Measurements from ENCODE around the gene ANKFY1. TPM values are rescaled to one million over a fixed set of nuclear protein-coding genes. Genes with fewer than 3 reads are reported as not detected.

The ANKFY1 gene
- total and polyA plus RNA-seq, 2 experiments from 2014 or later, result 18.6 to 32.8 TPM

DNA sequence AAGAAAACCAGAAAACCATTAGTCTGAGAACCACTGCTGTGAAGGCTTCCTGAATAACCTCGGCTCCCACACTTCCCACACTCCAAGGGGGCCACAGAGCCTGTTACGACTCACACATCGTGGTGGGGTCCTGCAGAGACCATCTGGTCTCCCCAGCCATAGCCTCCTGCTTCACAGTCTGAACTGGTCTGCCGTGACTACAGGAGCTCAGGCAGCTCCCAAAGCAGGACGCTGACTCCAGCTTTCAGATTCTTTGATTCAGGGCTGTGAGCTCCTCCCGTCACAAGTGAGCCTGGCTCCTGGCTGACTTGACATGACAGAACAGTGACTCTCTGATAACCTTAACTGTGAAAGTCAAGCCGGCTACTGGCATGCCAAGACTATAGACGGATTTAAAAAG lies 83.0 kb downstream of the ANKFY1 start:
- Histone ChIP-seq H3K79me2 (no peaks in the 10 kb centered on the region), H3K9me2 (replicated peaks; ENCODE audit: insufficient read depth) (no peaks in the 10 kb centered on the region), H3K27ac (no peak overlapping the region), H3K4me1 (ENCODE audit: insufficient read depth) (peaks cover 6% of the 10 kb centered on the region), H3K36me3 (replicated peaks; ENCODE audit: insufficient read depth, low read depth) (peaks cover 4% of the 10 kb centered on the region), H3K4me3 (no peak overlapping the region), H3K9me3 (ENCODE audit: low read depth) (no peaks in the 10 kb centered on the region), H3K4me2 (no peak overlapping the region), H4K20me1 (ENCODE audit: insufficient read depth, poor library complexity, severe bottlenecking) (no peaks in the 10 kb centered on the region), H3K27me3 (no peaks in the 10 kb centered on the region), H2AFZ (no peak overlapping the region)
- TF ChIP-seq, protein P1, sequence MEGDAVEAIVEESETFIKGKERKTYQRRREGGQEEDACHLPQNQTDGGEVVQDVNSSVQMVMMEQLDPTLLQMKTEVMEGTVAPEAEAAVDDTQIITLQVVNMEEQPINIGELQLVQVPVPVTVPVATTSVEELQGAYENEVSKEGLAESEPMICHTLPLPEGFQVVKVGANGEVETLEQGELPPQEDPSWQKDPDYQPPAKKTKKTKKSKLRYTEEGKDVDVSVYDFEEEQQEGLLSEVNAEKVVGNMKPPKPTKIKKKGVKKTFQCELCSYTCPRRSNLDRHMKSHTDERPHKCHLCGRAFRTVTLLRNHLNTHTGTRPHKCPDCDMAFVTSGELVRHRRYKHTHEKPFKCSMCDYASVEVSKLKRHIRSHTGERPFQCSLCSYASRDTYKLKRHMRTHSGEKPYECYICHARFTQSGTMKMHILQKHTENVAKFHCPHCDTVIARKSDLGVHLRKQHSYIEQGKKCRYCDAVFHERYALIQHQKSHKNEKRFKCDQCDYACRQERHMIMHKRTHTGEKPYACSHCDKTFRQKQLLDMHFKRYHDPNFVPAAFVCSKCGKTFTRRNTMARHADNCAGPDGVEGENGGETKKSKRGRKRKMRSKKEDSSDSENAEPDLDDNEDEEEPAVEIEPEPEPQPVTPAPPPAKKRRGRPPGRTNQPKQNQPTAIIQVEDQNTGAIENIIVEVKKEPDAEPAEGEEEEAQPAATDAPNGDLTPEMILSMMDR (IDR thresholded peaks at IDR 0.05; ENCODE audit: poor library complexity), result no peak
- TF ChIP-seq EZH2 (IDR thresholded peaks at IDR 0.05; ENCODE audit: borderline replicate concordance) (no peak), EZH2phosphoT487 (IDR thresholded peaks at IDR 0.05; ENCODE audit: low read depth, severe bottlenecking, unreplicated experiment) (no peak)
- WGBS (ENCODE audit: low lambda C conversion rate, missing lambda C conversion rate), result 82% methylated on average over 8 of the region's 8 CpGs
- DNase-seq (ENCODE audit: low spot score), result no peak

DNA sequence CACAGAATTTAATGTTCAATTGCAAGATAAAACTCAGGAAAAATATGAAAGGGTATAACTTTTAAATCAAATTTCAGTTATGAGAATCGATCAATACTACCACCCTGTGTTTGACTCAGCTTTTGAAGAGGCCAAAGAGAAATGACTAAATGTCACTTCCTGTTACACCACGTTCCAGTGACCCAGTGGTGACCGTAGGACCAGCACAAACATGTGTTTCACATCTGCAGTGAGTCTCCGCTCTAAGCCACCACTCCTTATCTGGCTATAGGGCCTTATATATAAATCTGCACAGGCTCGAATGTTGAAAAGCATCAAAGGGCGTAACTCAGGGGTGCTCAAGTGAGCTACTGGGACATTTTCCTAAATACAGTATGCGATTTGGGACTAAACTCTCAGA lies 84.7 kb downstream of the ANKFY1 start:
- Histone ChIP-seq H3K4me2 (no peak overlapping the region), H3K4me1 (ENCODE audit: insufficient read depth) (peaks cover 6% of the 10 kb centered on the region), H4K20me1 (ENCODE audit: insufficient read depth, poor library complexity, severe bottlenecking) (no peaks in the 10 kb centered on the region), H3K4me3 (no peak overlapping the region), H3K27me3 (no peaks in the 10 kb centered on the region), H3K79me2 (no peaks in the 10 kb centered on the region), H3K9me3 (ENCODE audit: low read depth) (no peaks in the 10 kb centered on the region), H3K36me3 (replicated peaks; ENCODE audit: insufficient read depth, low read depth) (peaks cover 4% of the 10 kb centered on the region), H3K27ac (no peak overlapping the region), H3K9me2 (replicated peaks; ENCODE audit: insufficient read depth) (no peaks in the 10 kb centered on the region), H2AFZ (no peak overlapping the region)
- 75% methylated on average over 7 of the region's 7 CpGs for WGBS (ENCODE audit: low lambda C conversion rate, missing lambda C conversion rate)
- no peak for TF ChIP-seq EZH2 (IDR thresholded peaks at IDR 0.05; ENCODE audit: borderline replicate concordance)
- TF ChIP-seq EZH2phosphoT487 (IDR thresholded peaks at IDR 0.05; ENCODE audit: low read depth, severe bottlenecking, unreplicated experiment), result no peak
- TF ChIP-seq, protein P1 (IDR thresholded peaks at IDR 0.05; ENCODE audit: poor library complexity), result no peak
- no peak for DNase-seq (ENCODE audit: low spot score)

DNA sequence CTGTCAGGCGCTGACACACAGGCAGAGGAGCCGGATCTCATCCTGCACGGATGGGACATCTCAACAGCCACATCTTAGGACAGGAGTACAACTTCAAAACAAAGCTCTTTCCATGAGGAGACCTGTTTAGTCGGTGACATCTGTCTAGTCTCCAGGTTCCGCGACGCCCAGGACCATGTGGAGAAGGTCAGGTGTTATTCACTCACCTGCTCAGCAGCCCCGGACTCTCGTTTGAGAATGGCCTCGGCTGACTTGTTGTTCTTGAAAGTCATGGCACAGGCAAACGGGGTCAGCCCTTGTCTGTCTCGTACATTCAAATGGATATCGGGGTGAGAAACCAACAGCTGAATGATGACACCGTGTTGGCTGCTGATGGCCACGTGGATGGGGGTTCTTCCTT lies 85.1 kb downstream of the ANKFY1 start:
- H3K36me3 ChIP-seq (replicated peaks; ENCODE audit: insufficient read depth, low read depth), result peaks cover 4% of the 10 kb centered on the region
- H3K4me3 ChIP-seq, result no peak overlapping the region
- H3K27me3 ChIP-seq, result no peaks in the 10 kb centered on the region
- H3K79me2 ChIP-seq, result no peaks in the 10 kb centered on the region
- H3K4me2 ChIP-seq, result no peak overlapping the region
- no peaks in the 10 kb centered on the region for H4K20me1 ChIP-seq (ENCODE audit: insufficient read depth, poor library complexity, severe bottlenecking)
- TF ChIP-seq, protein P1 (IDR thresholded peaks at IDR 0.05; ENCODE audit: poor library complexity), result no peak
- TF ChIP-seq EZH2 (IDR thresholded peaks at IDR 0.05; ENCODE audit: borderline replicate concordance), result no peak
- no peak overlapping the region for H3K27ac ChIP-seq
- H3K4me1 ChIP-seq (ENCODE audit: insufficient read depth), result peaks cover 6% of the 10 kb centered on the region
- no peak overlapping the region for H2AFZ ChIP-seq
- no peaks in the 10 kb centered on the region for H3K9me3 ChIP-seq (ENCODE audit: low read depth)
- DNase-seq (ENCODE audit: low spot score), result no peak
- H3K9me2 ChIP-seq (replicated peaks; ENCODE audit: insufficient read depth), result no peaks in the 10 kb centered on the region
- whole genome bisulfite sequencing (ENCODE audit: low lambda C conversion rate, missing lambda C conversion rate), result 94% methylated on average over 15 of the region's 15 CpGs

DNA sequence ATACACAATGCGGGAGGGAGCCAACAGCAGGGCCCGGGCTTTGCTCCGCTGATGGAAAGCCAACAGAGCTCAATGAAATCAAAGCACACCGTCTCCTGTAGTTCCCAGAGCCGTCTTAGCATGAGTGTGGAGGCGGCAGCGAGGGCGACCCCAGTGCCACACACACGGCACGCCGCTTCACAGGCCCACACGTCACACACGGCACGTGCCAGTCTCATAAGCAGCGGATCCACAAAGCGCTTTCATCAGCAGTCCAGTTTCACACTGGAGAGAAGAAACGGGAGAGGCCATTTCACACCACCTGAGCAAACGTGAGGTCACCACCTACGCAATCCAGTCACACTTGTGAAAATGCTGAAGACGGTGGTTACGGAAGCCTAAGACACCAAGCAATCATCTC lies 86.0 kb downstream of the ANKFY1 start:
- TF ChIP-seq EZH2phosphoT487 (IDR thresholded peaks at IDR 0.05; ENCODE audit: low read depth, severe bottlenecking, unreplicated experiment) (no peak), EZH2 (IDR thresholded peaks at IDR 0.05; ENCODE audit: borderline replicate concordance) (no peak)
- TF ChIP-seq, protein P1 (IDR thresholded peaks at IDR 0.05; ENCODE audit: poor library complexity), result no peak
- no peaks in the 10 kb centered on the region for H3K27me3 ChIP-seq
- no peaks in the 10 kb centered on the region for H4K20me1 ChIP-seq (ENCODE audit: insufficient read depth, poor library complexity, severe bottlenecking)
- no peak overlapping the region for H3K4me2 ChIP-seq
- H3K36me3 ChIP-seq (replicated peaks; ENCODE audit: insufficient read depth, low read depth), result no peaks in the 10 kb centered on the region
- no peak overlapping the region for H2AFZ ChIP-seq
- no peaks in the 10 kb centered on the region for H3K79me2 ChIP-seq
- H3K4me3 ChIP-seq, result no peak overlapping the region
- no peak for DNase-seq (ENCODE audit: low spot score)
- no peaks in the 10 kb centered on the region for H3K9me3 ChIP-seq (ENCODE audit: low read depth)
- WGBS (ENCODE audit: low lambda C conversion rate, missing lambda C conversion rate), result 97% methylated on average over 21 of the region's 21 CpGs
- H3K4me1 ChIP-seq (ENCODE audit: insufficient read depth), result peaks cover 6% of the 10 kb centered on the region
- no peak overlapping the region for H3K27ac ChIP-seq
- no peaks in the 10 kb centered on the region for H3K9me2 ChIP-seq (replicated peaks; ENCODE audit: insufficient read depth)

All from hepatocyte (in vitro differentiated cells).